ENCODE measurements around the gene AMBRA1.

The AMBRA1 gene

GRCh38 chr11:46574656-46575055 is 19.2 kb downstream of the AMBRA1 start:
- no peak for DNase-seq

- DNase-seq: no peak
Measured at GRCh38 chr11:46570790-46571398, 22.9 kb downstream of the AMBRA1 start.

DNA sequence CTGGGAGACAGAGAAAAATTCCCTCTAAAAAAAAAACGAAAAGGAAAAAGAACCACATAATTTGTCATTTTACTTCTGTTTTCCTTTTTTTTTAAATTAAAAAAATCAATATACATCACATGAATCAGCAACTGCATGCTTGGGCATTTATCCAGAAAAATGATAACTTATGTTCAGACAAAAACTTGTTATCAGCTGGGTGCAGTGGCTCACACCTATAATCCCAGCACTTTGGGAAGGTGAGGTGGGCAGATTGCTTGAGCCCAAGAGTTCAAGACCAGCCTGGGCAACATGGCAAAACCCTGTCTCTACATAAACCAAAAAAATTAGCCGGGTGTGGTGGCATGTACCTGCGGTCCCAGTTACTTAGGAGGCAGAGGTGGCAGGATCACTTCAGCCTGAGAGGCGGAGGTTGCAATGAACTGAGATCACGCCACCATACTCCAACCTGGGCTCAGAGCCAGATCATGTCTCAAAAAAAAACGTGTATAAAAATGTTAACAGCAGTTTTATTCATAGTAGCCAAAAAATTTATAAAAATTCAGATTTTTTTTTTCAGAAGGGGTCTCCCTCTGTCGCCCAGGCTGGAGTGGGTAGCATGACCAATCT is 28.5 kb downstream of the AMBRA1 start:
- no peak for DNase-seq

DNA sequence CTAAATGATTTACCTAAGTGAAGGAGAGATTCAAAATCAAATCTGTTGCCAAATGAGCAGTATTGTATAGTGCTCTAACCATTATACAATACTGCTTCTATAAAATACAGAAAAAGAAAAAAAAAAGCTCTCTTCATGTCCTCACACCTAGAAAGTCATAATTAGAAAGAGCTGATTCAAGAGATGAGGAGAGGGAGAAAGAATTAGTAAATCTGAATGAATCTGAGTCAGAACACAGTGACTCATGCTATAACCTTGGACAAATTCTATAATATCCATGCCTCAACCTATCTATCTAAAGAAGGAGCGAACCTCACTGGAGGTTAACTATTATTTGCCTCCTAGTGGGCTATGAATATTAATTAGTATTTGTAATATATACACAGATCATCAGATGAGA is 29.4 kb downstream of the AMBRA1 start:
- no peak for DNase-seq

- no peak for DNase-seq
Measured at GRCh38 chr11:46562527-46562926, 31.3 kb downstream of the AMBRA1 start.

DNA sequence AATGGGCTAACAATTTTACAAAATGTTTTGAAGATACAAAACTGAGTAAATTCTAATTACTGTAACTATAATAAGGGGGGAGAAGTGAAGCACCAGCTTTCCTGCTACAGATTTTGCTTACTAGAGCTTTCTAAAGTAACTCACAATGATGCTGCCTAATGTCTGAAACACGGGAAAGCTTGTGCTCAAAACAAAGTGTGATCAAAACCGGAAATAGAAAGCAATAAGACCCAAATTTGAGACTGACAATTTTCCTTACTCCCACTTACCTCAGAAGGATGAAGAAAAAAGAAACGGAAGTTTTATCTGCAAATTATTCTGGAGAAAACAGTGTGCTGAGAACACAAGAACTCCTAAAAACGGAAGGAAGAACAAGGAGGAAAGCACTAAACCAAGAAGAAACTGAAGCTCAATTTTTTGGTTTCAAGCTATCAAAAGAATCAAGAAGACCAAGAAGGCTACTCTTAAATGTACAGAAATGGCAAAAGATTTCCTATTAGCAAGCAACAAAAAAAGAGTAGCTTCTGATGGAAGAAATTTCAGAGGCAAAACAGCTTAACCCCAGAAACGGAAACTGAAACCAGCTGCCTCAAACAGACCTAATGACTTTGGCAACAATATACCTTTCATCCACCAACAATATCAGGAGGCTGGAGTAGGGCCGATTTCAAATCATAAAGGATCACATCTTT is 33.4 kb downstream of the AMBRA1 start:
- no peak for DNase-seq

GRCh38 chr11:46559815-46560214 is 34.0 kb downstream of the AMBRA1 start:
- DNase-seq: no peak

DNA sequence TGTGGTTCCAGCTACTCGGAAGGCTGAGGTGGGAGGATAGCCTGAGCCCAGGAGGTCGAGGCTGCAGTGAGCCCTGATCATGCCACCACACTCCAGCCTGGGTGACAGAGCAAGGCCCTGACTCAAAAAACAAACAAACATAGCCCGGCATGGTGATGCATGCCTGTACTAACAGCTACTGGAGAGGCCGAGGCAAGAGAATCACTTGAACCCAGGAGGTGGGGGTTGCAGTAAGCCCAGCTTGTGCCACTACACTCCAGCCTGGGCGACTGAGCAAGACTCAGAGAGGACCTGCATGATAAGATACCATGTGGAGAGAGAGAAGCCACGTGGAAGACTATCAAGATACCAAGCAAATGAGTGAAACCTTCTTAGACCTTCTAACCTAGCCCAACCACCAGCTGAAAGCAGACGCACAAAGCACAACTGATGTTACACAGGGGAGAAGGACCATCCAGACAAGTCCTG is 36.1 kb downstream of the AMBRA1 start:
- no peak for DNase-seq

- DNase-seq: no peak
Measured at GRCh38 chr11:46555267-46556054, 38.4 kb downstream of the AMBRA1 start.

GRCh38 chr11:46554213-46555147 is 39.3 kb downstream of the AMBRA1 start:
- DNase-seq: no peak

- no peak for DNase-seq
Measured at GRCh38 chr11:46553814-46554212, 40.0 kb downstream of the AMBRA1 start.

- no peak for DNase-seq
Measured at GRCh38 chr11:46551261-46551660, 42.6 kb downstream of the AMBRA1 start.

DNA sequence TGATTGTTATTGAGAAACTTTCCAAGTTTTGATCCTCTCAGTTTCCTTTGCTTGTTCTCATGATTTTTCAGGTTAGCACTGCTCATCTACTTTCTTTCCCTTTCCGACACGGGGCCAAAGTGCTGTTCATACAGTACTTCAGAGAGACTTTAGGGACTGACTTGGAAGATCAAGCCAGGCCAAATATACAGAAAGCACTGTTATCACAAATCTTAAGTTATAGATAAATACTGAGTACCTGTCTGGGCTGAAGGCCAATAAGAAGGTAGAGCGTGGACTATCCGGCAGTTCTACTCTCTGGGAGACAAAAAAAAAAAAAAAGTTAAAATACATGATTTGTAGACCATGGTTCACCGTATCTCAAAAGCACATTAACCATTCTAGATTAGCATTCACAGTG is 46.2 kb downstream of the AMBRA1 start:
- no peak for DNase-seq

GRCh38 chr11:46543564-46543963 is 50.3 kb downstream of the AMBRA1 start:
- no peak for DNase-seq

- DNase-seq: no peak
Measured at GRCh38 chr11:46541593-46542371, 52.0 kb downstream of the AMBRA1 start.

DNA sequence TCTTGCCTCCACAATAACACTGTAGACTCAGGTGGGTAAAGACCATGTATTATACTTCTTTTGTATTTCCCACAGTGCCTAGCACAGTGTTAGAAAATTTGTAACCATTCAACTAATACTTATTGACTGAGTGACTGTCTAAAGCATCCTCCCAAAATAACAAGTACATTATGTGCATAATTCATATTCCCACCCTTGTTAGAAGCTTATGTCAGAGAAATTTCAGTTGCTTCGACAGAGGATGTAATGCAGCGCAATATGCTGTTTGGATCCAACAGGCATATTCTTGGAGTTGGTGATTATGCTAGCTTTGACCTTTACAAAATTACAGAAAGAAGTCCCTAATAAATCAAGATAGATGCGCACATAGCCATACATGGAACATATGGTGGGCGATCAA is 53.0 kb downstream of the AMBRA1 start:
- DNase-seq: no peak

DNA sequence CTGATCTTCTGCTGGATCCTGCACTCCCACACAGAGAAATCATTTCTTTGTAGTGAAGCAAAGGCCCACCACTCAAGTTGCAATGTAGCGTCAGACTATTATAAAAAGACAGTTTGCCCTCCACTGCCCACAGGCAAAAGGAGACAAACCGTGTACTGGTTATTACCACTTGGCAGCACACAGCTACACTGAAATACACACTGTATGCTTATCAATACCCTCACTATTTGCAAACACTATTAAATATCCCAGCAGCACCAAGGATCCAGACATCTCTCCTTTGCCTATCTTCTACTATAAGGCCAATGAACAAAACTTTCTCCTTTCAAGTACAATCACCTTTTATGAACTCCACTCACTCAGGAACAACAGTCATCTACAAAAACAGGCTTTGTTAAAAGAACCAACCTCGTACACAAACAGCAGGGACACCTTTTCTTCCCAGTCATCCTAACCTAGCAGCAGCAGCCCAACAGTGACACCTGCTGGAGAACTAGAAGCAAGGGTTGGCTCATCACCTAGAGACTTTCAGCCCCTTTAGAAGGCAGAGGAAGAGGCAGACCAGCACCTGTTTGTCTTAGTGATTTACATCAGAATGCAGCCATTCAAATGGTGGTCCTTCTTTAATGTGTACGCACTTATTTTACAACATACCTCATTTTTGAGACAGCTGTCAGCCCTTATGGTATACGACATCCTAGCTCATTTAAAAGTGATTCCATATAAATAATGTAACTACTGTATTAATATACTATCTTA is 56.1 kb downstream of the AMBRA1 start:
- DNase-seq: peak; percentile 71

DNA sequence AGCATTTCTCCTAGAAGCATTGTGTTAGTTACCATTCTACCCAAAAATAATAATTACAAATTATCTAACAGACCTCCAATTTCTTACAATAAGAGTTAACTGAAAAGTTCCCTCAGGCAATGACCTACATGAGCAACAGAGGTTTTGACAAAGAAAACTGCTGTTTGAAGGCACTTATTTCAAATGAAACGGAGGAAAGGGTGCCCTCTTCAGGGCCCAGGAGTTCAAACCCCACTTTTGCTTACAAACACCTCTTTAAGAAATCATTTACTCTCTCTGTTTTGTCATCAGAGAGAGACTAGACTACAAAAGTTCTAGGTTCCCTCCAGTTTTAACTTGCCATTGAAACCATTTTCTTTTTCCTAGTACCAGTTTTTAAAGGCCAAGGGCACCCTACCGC is 56.7 kb downstream of the AMBRA1 start:
- DNase-seq: no peak

- DNase-seq: no peak
Measured at GRCh38 chr11:46535688-46536087, 58.1 kb downstream of the AMBRA1 start.

- DNase-seq: no peak
Measured at GRCh38 chr11:46534711-46535110, 59.1 kb downstream of the AMBRA1 start.
